ACC112 (cell line): ENCODE data around the gene RPA1.
"Not testable (repeated sequence)": the region's sequence is repeated elsewhere in the genome, so short reads cannot be mapped to it uniquely, and the experiment has no call there.

Experiments used
- H2AFZ ChIP-seq: fragments of 200-600 bp; sonication (generic); one replicate; pipeline ENCODE4 v1.6.0; 2017; ENCODE audit warnings: antibody characterized with exemption, low read length; ENCODE audit not compliant: unreplicated experiment
- H3K27ac ChIP-seq: fragments of 200-600 bp; sonication (generic); 2 replicates; pipeline ENCODE4 v1.5.1; 2014; ENCODE audit warnings: low read depth, mild to moderate bottlenecking, antibody characterized with exemption, low read length, moderate library complexity
- H3K27me3 ChIP-seq: fragments of 200-600 bp; sonication (generic); 2 replicates; pipeline ENCODE4 v1.6.1; 2014; ENCODE audit warnings: mild to moderate bottlenecking, antibody characterized with exemption, low read length, moderate library complexity, mixed read lengths; ENCODE audit not compliant: insufficient read depth
- H3K36me3 ChIP-seq: fragments of 200-600 bp; sonication (generic); 2 replicates; pipeline ENCODE4 v1.6.1; 2016; ENCODE audit warnings: mild to moderate bottlenecking, antibody characterized with exemption, low read length, moderate library complexity, mixed read lengths; ENCODE audit not compliant: insufficient read depth
- H3K4me1 ChIP-seq: fragments of 200-600 bp; sonication (generic); one replicate; pipeline ENCODE4 v1.6.1; 2016; ENCODE audit warnings: low read length, mixed read lengths; ENCODE audit not compliant: insufficient read depth, unreplicated experiment, control insufficient read depth
- H3K4me3 ChIP-seq: fragments of 200-600 bp; sonication (generic); 2 replicates; pipeline ENCODE4 v1.5.1; 2014; ENCODE audit warnings: mild to moderate bottlenecking, low read depth, low read length
- H3K79me2 ChIP-seq: fragments of 200-600 bp; sonication (generic); one replicate; pipeline ENCODE4 v1.6.0; 2016; ENCODE audit warnings: low read length; ENCODE audit not compliant: control insufficient read depth, unreplicated experiment, insufficient read depth

Gene RPA1

DNA sequence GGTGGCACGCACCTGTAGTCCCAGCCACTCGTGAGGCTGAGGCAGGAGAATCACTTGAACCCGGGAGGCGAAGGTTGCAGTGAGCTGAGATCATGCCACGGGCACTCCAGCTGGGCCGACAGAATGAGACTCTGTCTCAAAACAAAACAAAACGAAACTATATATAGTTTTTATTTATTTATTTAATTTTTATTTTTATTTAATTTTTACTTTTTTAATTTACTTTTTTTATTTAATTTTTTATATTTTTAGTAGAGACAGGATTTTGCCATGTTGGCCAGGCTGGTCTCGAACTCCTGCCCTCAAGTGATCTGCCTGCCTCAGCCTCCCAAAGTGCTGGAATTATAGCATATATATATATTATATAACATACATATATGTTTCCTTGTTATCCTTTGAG is 26.7 kb downstream of the RPA1 start:
- H3K27me3 ChIP-seq, H3K79me2 ChIP-seq, H2AFZ ChIP-seq, H3K4me1 ChIP-seq, H3K4me3 ChIP-seq, H3K27ac ChIP-seq: not testable (repeated sequence)
- peaks cover 24% of the 10 kb centered on the region for H3K36me3 ChIP-seq

DNA sequence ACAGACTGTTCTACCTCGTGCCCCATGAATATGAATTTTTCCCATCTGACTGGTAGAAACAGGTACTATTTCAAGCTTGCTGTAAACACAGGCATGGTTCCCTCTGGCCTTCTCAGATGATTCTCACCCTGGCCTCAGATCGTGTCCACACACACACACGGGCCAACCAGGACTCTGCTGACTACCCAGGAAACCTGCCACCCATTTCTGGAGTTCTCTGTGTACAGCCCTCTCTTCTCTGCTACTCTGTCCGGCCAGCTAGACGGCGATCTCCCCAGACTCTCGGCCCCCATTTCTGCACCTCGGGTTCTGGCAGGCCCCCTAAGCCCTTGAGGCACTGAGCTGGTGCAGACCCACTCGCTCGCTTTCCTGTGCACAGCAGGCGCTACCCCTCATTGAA is 31.2 kb downstream of the RPA1 start:
- H2AFZ ChIP-seq, result no peak overlapping the region
- no peak overlapping the region for H3K4me3 ChIP-seq
- no peaks in the 10 kb centered on the region for H3K79me2 ChIP-seq
- no peaks in the 10 kb centered on the region for H3K27me3 ChIP-seq
- no peak overlapping the region for H3K27ac ChIP-seq
- 0 out of 2 replicates have a peak, but pooled peaks cover 8% of the 10 kb centered on the region for H3K36me3 ChIP-seq
- H3K4me1 ChIP-seq, result no peaks in the 10 kb centered on the region

DNA sequence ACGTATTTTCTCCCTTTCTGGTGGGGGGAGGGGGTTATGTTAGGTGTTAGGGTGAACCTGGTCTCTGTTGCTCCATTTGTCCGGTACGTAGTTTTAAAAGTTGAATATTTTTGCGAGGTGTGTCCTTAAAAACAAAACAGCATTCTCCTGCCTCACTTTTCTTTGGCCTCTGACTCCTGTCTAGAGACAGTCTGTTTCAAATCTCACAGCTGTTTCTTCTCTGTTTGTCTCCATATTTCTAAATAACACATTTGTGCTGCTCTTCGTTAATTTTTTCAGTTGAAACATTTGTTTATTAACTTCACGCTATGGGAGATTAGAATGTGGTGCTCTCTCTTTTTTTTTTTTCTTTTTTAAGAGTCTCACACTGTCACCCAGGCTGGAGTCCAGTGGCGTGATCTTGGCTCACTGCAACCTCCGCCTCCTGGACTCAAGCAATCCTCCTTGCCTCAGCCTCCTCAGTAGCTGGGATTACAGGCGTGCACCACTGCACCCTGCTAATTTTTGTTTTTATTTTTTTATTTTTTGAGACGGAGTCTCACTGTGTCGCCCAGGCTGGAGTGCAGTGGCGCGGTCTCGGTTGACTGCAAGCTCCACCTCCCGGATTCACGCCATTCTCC is 31.7 kb downstream of the RPA1 start:
- no peaks in the 10 kb centered on the region for H3K79me2 ChIP-seq
- no peaks in the 10 kb centered on the region for H3K4me1 ChIP-seq
- H3K4me3 ChIP-seq, result no peak overlapping the region
- H3K36me3 ChIP-seq, result 0 out of 2 replicates have a peak, but pooled peaks cover 8% of the 10 kb centered on the region
- H3K27me3 ChIP-seq, result no peaks in the 10 kb centered on the region
- no peak overlapping the region for H2AFZ ChIP-seq
- H3K27ac ChIP-seq, result no peak overlapping the region

DNA sequence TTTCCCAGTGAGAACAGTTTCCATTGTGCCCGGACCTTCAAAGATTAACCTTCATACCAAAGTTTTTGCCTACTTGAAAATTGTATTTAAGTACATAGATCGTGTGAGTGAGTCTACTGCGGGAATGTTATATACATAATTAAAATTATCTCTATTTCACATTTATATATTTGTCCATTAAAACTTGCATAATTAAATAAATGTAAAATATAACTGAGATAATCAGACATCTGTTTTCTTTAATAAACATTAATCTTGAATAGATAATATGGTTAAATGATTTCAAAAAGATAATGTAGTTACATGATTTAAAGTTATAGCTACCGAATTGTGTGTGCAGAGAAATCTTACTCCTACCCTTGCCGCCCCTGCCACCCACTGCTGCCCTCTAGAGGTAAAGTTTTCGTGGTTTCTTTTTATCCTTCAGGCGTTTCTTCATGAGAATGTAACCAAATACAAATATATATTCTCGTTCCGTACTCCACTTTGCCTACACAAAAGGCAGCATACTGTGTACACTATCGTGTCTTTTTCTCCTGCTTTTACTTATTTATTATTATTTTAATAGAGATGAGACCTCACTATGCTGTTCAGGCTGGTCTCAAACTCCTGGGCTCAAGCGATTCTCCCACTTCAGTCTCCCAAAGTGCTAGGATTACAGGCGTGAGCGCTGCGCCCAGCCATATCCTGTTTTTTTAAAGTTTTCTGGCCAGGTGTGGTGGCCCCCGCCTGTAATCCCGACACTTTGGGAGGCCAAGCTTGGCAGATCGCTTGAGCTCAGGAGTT is 35.6 kb downstream of the RPA1 start:
- no peak overlapping the region for H3K27ac ChIP-seq
- H3K36me3 ChIP-seq, result 0 out of 2 replicates have a peak, but pooled peaks cover 2% of the 10 kb centered on the region
- no peak overlapping the region for H3K4me3 ChIP-seq

DNA sequence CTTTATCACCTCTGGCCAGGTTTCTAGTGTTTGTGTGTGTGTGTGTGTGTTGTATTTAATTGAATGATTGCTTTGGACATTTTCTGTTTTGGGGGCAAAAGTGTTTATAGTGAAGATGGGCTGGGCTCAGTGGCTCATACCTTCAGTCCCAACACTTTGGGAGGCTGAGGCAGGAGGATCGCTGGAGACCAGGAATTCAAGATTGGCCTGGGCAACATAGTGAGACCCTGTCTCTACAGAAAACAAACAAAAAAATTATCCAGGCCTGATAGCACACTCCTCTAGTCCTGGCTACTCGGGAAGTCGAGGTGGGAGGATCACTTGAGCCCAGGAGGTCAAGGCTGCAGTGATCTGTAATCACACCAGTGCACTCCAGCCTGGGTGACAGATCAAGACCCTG is 37.5 kb downstream of the RPA1 start:
- Histone ChIP-seq H3K27me3 (no peaks in the 10 kb centered on the region), H3K27ac (no peak overlapping the region), H3K4me1 (no peaks in the 10 kb centered on the region), H3K36me3 (no peaks in the 10 kb centered on the region), H2AFZ (no peak overlapping the region), H3K79me2 (peaks cover 3% of the 10 kb centered on the region), H3K4me3 (no peak overlapping the region)

More for the DNA sequence above, 35.6 kb downstream of the RPA1 start:
- Histone ChIP-seq H2AFZ (no peak overlapping the region), H3K79me2 (peaks cover 3% of the 10 kb centered on the region), H3K4me1 (no peaks in the 10 kb centered on the region), H3K27me3 (no peaks in the 10 kb centered on the region)

DNA sequence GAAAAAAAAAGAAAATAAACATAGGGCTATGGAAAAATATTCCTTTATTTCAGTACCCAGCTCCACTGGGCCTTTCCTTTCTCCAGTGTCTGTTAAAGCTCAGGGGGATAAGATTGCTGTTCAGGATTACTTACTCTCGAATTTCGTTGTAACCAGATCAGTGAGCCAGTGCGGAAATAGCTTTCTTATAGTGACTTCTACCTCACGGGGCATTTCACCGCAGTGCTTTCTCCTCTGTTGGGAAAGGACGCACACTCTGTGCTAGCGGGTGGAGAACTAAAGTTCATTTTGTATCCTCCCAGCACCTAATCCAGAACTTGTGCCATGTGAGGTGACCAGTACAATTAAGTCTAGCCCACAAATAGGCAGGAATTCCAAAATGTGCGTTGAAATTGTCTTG is 38.3 kb downstream of the RPA1 start:
- Histone ChIP-seq H3K79me2 (peaks cover 3% of the 10 kb centered on the region), H3K27me3 (no peaks in the 10 kb centered on the region), H3K27ac (no peak overlapping the region), H2AFZ (no peak overlapping the region), H3K36me3 (peaks cover 5% of the 10 kb centered on the region; the same call in 1 of the 2 replicates), H3K4me3 (no peak overlapping the region), H3K4me1 (no peaks in the 10 kb centered on the region)

DNA sequence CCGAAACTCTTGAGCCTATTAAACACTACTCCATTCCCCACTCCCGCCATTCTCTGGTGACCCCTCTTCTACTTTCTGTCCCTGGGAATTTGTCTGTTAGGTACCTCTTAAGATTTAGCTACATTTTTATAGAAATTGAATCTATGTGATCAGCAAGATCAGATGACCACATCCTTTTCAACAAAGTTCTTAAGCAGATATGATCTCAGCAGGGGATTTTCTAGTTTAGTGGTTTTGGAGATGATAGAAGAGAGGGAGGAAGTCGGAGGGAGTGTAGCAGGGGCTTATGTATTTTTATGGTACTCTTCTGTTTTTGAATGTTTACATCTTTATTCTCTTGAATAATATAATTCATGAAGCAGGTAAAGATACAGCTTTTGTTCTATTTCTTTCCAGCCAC is 40.8 kb downstream of the RPA1 start:
- Histone ChIP-seq H3K27ac (no peak overlapping the region), H3K36me3 (peaks cover 6% of the 10 kb centered on the region; the same call in 1 of the 2 replicates), H3K79me2 (peaks cover 3% of the 10 kb centered on the region), H3K27me3 (no peaks in the 10 kb centered on the region), H3K4me3 (no peak overlapping the region), H3K4me1 (no peaks in the 10 kb centered on the region), H2AFZ (no peak overlapping the region)

DNA sequence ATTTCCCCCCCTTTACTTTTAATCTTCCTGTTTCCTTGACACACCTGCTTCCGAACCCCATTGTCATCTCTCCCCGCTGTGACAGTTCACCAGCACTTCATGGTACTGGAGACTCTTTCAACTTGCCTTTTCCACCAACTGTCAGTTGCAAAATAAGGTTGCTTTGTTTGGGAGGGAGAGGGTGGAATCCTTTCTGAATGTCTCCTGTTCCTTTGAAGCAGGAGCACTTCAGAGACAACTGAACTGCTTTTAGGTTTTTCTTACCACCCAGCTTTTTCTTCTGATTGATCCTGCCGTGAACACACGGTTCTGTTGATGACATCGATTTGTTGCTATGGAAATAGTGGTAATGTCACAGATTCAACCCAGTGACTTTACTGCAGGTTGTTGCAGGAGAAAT is 42.0 kb downstream of the RPA1 start:
- peaks cover 3% of the 10 kb centered on the region for H3K79me2 ChIP-seq
- no peak overlapping the region for H2AFZ ChIP-seq
- peaks cover 6% of the 10 kb centered on the region; the same call in 1 of the 2 replicates for H3K36me3 ChIP-seq
- no peaks in the 10 kb centered on the region for H3K27me3 ChIP-seq
- H3K4me1 ChIP-seq, result no peaks in the 10 kb centered on the region
- H3K27ac ChIP-seq, result no peak overlapping the region
- no peak overlapping the region for H3K4me3 ChIP-seq

DNA sequence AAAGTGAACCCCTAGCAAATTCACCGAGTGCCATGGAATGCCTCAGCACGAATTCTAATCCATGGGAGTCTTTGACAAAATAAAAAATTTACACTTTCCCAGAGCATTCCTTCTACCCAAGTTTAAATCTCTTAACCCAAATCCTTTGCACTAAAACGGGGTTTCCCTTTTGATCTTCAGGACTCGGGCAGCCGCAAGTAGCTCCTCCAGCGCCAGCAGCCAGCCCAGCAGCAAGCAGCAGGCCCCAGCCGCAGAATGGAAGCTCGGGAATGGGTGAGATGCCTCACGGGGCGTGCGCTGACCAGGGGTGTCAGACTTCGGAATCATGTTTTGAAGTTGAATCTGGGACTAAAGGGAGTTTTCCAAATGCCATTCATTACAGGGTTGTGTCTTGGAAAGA is 42.4 kb downstream of the RPA1 start:
- peaks cover 3% of the 10 kb centered on the region for H3K79me2 ChIP-seq
- no peak overlapping the region for H3K27ac ChIP-seq
- H2AFZ ChIP-seq, result no peak overlapping the region
- no peak overlapping the region for H3K4me3 ChIP-seq
- H3K27me3 ChIP-seq, result no peaks in the 10 kb centered on the region
- peaks cover 6% of the 10 kb centered on the region; the same call in 1 of the 2 replicates for H3K36me3 ChIP-seq
- no peaks in the 10 kb centered on the region for H3K4me1 ChIP-seq

DNA sequence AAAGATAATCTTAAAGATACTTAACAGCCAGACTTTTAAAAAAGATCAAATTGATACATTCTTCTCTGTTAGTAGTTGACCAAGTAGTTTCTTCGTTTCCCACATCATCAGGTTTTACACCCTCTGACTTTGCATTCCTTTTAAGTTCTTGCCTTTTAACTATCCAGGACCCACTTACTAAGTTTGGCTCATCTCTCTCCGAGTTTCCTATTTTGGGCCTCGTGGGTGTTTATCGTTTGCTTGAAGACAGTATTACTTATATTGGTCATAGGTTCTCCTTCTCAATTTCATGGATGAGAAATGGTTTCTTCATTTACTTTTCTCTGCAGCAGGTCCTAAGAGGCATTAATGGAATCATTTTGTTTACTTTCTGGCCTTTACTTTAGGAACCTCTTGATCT is 43.2 kb downstream of the RPA1 start:
- H2AFZ ChIP-seq, result no peak overlapping the region
- H3K4me3 ChIP-seq, result no peak overlapping the region
- peaks cover 2% of the 10 kb centered on the region for H3K79me2 ChIP-seq
- no peaks in the 10 kb centered on the region for H3K4me1 ChIP-seq
- no peak overlapping the region for H3K27ac ChIP-seq
- peaks cover 6% of the 10 kb centered on the region; the same call in 1 of the 2 replicates for H3K36me3 ChIP-seq
- H3K27me3 ChIP-seq, result no peaks in the 10 kb centered on the region

DNA sequence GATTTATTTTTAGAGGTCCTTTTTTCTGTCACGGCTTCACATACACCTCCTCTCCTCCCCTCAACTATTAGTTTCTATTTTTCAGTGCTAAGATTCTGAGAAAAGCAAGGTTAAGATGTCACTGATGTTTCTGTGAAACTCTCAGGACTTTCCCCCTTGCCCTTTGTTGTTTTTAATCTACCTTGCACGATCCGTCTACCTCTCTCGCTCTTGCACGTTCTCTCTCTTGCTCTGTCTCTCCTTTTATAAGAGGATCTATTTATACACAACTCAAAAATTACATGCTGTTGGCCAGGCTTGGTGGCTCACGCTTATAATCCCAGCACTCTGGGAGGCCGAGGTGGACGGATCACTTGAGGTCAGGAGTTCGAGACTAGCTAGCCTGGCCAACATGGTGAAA is 43.6 kb downstream of the RPA1 start:
- H3K4me1 ChIP-seq, result no peaks in the 10 kb centered on the region

More for the DNA sequence above, 43.6 kb downstream of the RPA1 start:
- Histone ChIP-seq H3K27me3 (no peaks in the 10 kb centered on the region), H3K36me3 (peaks cover 6% of the 10 kb centered on the region; the same call in 1 of the 2 replicates), H3K4me3 (no peak overlapping the region), H3K27ac (no peak overlapping the region), H3K79me2 (no peaks in the 10 kb centered on the region), H2AFZ (no peak overlapping the region)
